ENCODE data around the gene MTARC2.

MTARC2 gene

GRCh38 chr1:220700556-220701179 lies 47.5 kb upstream of the MTARC2 start:
- no peaks in the 10 kb centered on the region for H3K9me2 ChIP-seq (ENCODE audit: low read depth, low read length)
- no peaks in the 10 kb centered on the region for H3K4me1 ChIP-seq (ENCODE audit: insufficient read depth, low read length, severe bottlenecking)
- no peaks in the 10 kb centered on the region for H3K36me3 ChIP-seq (ENCODE audit: insufficient read depth, low read length)
- no peak overlapping the region for H3K9ac ChIP-seq (ENCODE audit: low read length)
- no peaks in the 10 kb centered on the region for H3K9me3 ChIP-seq (ENCODE audit: low read length)
- no peak overlapping the region for H3K27ac ChIP-seq (ENCODE audit: low read depth, low read length, poor library complexity, severe bottlenecking)
- H3K79me2 ChIP-seq (ENCODE audit: insufficient read depth, low read length): no peaks in the 10 kb centered on the region
- H4K20me1 ChIP-seq (ENCODE audit: insufficient read depth, low read length): no peaks in the 10 kb centered on the region
- no peaks in the 10 kb centered on the region for H3K27me3 ChIP-seq (ENCODE audit: insufficient read depth, low read length)
- H3K4me2 ChIP-seq (ENCODE audit: low read length): no peak overlapping the region
- no peak for TF ChIP-seq EZH2 (IDR thresholded peaks at IDR 0.05; ENCODE audit: borderline replicate concordance, low read length)
- no peak for TF ChIP-seq CTCF (IDR thresholded peaks at IDR 0.05; ENCODE audit: low read length)
- H3F3A ChIP-seq (ENCODE audit: insufficient read depth, low read length): no peaks in the 10 kb centered on the region
- H2AFZ ChIP-seq (ENCODE audit: low read length): no peak overlapping the region
- no peak overlapping the region for H3K4me3 ChIP-seq (ENCODE audit: low read depth, low read length, poor library complexity, severe bottlenecking)

- no peaks in the 10 kb centered on the region for H3K9me2 ChIP-seq (ENCODE audit: low read depth, low read length)
- no peaks in the 10 kb centered on the region for H3F3A ChIP-seq (ENCODE audit: insufficient read depth, low read length)
- H3K4me1 ChIP-seq (ENCODE audit: insufficient read depth, low read length, severe bottlenecking): no peaks in the 10 kb centered on the region
- H3K27me3 ChIP-seq (ENCODE audit: insufficient read depth, low read length): no peaks in the 10 kb centered on the region
- H4K20me1 ChIP-seq (ENCODE audit: insufficient read depth, low read length): no peaks in the 10 kb centered on the region
- H3K36me3 ChIP-seq (ENCODE audit: insufficient read depth, low read length): no peaks in the 10 kb centered on the region
- H3K4me2 ChIP-seq (ENCODE audit: low read length): no peak overlapping the region
- no peak for TF ChIP-seq EZH2 (IDR thresholded peaks at IDR 0.05; ENCODE audit: borderline replicate concordance, low read length)
- TF ChIP-seq CTCF (IDR thresholded peaks at IDR 0.05; ENCODE audit: low read length): no peak
- H3K9ac ChIP-seq (ENCODE audit: low read length): no peak overlapping the region
- H3K27ac ChIP-seq (ENCODE audit: low read depth, low read length, poor library complexity, severe bottlenecking): no peak overlapping the region
- H3K9me3 ChIP-seq (ENCODE audit: low read length): no peaks in the 10 kb centered on the region
- H3K4me3 ChIP-seq (ENCODE audit: low read depth, low read length, poor library complexity, severe bottlenecking): no peak overlapping the region
- no peak overlapping the region for H2AFZ ChIP-seq (ENCODE audit: low read length)
- H3K79me2 ChIP-seq (ENCODE audit: insufficient read depth, low read length): no peaks in the 10 kb centered on the region
Measured at GRCh38 chr1:220701974-220702373, 46.1 kb upstream of the MTARC2 start.

- H2AFZ ChIP-seq (ENCODE audit: low read length): no peak overlapping the region
- no peaks in the 10 kb centered on the region for H3K4me1 ChIP-seq (ENCODE audit: insufficient read depth, low read length, severe bottlenecking)
- no peak overlapping the region for H3K27ac ChIP-seq (ENCODE audit: low read depth, low read length, poor library complexity, severe bottlenecking)
- H3K9ac ChIP-seq (ENCODE audit: low read length): no peak overlapping the region
- no peak overlapping the region for H3K4me3 ChIP-seq (ENCODE audit: low read depth, low read length, poor library complexity, severe bottlenecking)
- no peaks in the 10 kb centered on the region for H3F3A ChIP-seq (ENCODE audit: insufficient read depth, low read length)
- no peaks in the 10 kb centered on the region for H3K9me3 ChIP-seq (ENCODE audit: low read length)
- H3K36me3 ChIP-seq (ENCODE audit: insufficient read depth, low read length): no peaks in the 10 kb centered on the region
- TF ChIP-seq EZH2 (IDR thresholded peaks at IDR 0.05; ENCODE audit: borderline replicate concordance, low read length): no peak
- TF ChIP-seq CTCF (IDR thresholded peaks at IDR 0.05; ENCODE audit: low read length): no peak
- no peaks in the 10 kb centered on the region for H3K9me2 ChIP-seq (ENCODE audit: low read depth, low read length)
- no peaks in the 10 kb centered on the region for H3K27me3 ChIP-seq (ENCODE audit: insufficient read depth, low read length)
- H3K79me2 ChIP-seq (ENCODE audit: insufficient read depth, low read length): no peaks in the 10 kb centered on the region
- H3K4me2 ChIP-seq (ENCODE audit: low read length): no peak overlapping the region
- no peaks in the 10 kb centered on the region for H4K20me1 ChIP-seq (ENCODE audit: insufficient read depth, low read length)
Measured at GRCh38 chr1:220702733-220703270, 45.3 kb upstream of the MTARC2 start.
